Measurements from ENCODE around the gene DCDC2. TPM values are rescaled to one million over a fixed set of nuclear protein-coding genes. Genes with fewer than 3 reads are reported as not detected.

Gene DCDC2
- 110 TPM for total RNA-seq
- 22.1 TPM for polyA plus RNA-seq (ENCODE audit: insufficient read depth, low read depth, low replicate concordance)
- long read RNA-seq, donor 1, full-length matches to known transcripts = 12 of 38 reads
- long read RNA-seq, donor 1, partial matches to known transcripts = 26 of 38 reads
- long read RNA-seq, donor 1, other reads (novel, unspliced or antisense) = 0 of 38 reads
- long read RNA-seq, donor 2, full-length matches to known transcripts = 19 of 54 reads
- long read RNA-seq, donor 2, partial matches to known transcripts = 35 of 54 reads
- long read RNA-seq, donor 2, other reads (novel, unspliced or antisense) = 0 of 54 reads
- long read RNA-seq, donor 3, full-length matches to known transcripts = 24 of 51 reads
- long read RNA-seq, donor 3, partial matches to known transcripts = 27 of 51 reads
- long read RNA-seq, donor 3, other reads (novel, unspliced or antisense) = 0 of 51 reads
- long read RNA-seq, donor 4, full-length matches to known transcripts = 15 of 29 reads
- long read RNA-seq, donor 4, partial matches to known transcripts = 14 of 29 reads
- long read RNA-seq, donor 4, other reads (novel, unspliced or antisense) = 0 of 29 reads
- long read RNA-seq, donor 5 = 0 reads
- long read RNA-seq, donor 6, full-length matches to known transcripts = 9 of 9 reads
- long read RNA-seq, donor 6, partial matches to known transcripts = 0 of 9 reads
- long read RNA-seq, donor 6, other reads (novel, unspliced or antisense) = 0 of 9 reads
- long read RNA-seq, donor 7, full-length matches to known transcripts = 91 of 128 reads
- long read RNA-seq, donor 7, partial matches to known transcripts = 18 of 128 reads
- long read RNA-seq, donor 7, other reads (novel, unspliced or antisense) = 19 of 128 reads
- long read RNA-seq, donor 8, full-length matches to known transcripts = 16 of 95 reads
- long read RNA-seq, donor 8, partial matches to known transcripts = 79 of 95 reads
- long read RNA-seq, donor 8, other reads (novel, unspliced or antisense) = 0 of 95 reads
- long read RNA-seq, donor 9, full-length matches to known transcripts = 6 of 19 reads
- long read RNA-seq, donor 9, partial matches to known transcripts = 13 of 19 reads
- long read RNA-seq, donor 9, other reads (novel, unspliced or antisense) = 0 of 19 reads
- long read RNA-seq, donor 10, full-length matches to known transcripts = 18 of 42 reads
- long read RNA-seq, donor 10, partial matches to known transcripts = 24 of 42 reads
- long read RNA-seq, donor 10, other reads (novel, unspliced or antisense) = 0 of 42 reads

GRCh38 chr6:24357336-24358218, at the start of gene DCDC2:
DCDC2 (minus strand) TSS chr6:24358059; CDS start chr6:24357750, 309 bp downstream.
- Histone ChIP-seq H3K36me3 (ENCODE audit: control insufficient read depth in 2 of 3, insufficient read depth in 3 of 3, low read length in 3 of 3) (no peaks in the 10 kb centered on the region), H3K27me3 (ENCODE audit: control insufficient read depth, insufficient read depth, low read length) (no peaks in the 10 kb centered on the region), H3K27ac (ENCODE audit: low read depth in 2 of 2, low read length in 2 of 2) (peak within 1 kb of the TSS; percentile 73 to 89), H3K9me3 (ENCODE audit: control insufficient read depth in 2 of 3, insufficient read depth in 1 of 3, low read length in 3 of 3) (no peaks in the 10 kb centered on the region), H3K9ac (ENCODE audit: low read length in 3 of 3) (peak within 1 kb of the TSS; percentile 43 to 79 (median 70)), H3K4me3 (ENCODE audit: low read length in 3 of 3) (peak within 1 kb of the TSS; percentile 72 to 78 (median 76)), H3K4me1 (ENCODE audit: control insufficient read depth in 2 of 3, insufficient read depth in 2 of 3, low read depth in 1 of 3, low read length in 3 of 3) (peaks cover 0 to 5% (median 5%) of the 10 kb centered on the region in 3 donors)
- FAIRE-seq (no peak), DNase-seq (peak; percentile 89 to 96 (median 92))
- intact Hi-C loops (cut with DNase I) = no loop called here
- TF ChIP-seq CTCF (IDR thresholded peaks at IDR 0.05; ENCODE audit: borderline replicate concordance, extremely low read depth, insufficient read depth) = peak; percentile 19

- intact Hi-C loops (cut with DNase I) = no loop called here
- Histone ChIP-seq H3K9ac (ENCODE audit: low read length in 3 of 3) (no peak overlapping the region), H3K9me3 (ENCODE audit: control insufficient read depth in 2 of 3, insufficient read depth in 1 of 3, low read length in 3 of 3) (no peaks in the 10 kb centered on the region), H3K36me3 (ENCODE audit: control insufficient read depth in 2 of 3, insufficient read depth in 3 of 3, low read length in 3 of 3) (peaks cover 4 to 12% (median 4%) of the 10 kb centered on the region in 3 donors), H3K27me3 (ENCODE audit: control insufficient read depth, insufficient read depth, low read length) (no peaks in the 10 kb centered on the region), H3K4me1 (ENCODE audit: control insufficient read depth in 2 of 3, insufficient read depth in 2 of 3, low read depth in 1 of 3, low read length in 3 of 3) (peaks cover 3 to 5% (median 4%) of the 10 kb centered on the region in 3 donors), H3K27ac (ENCODE audit: low read depth in 2 of 2, low read length in 2 of 2) (no peak overlapping the region), H3K4me3 (ENCODE audit: low read length in 3 of 3) (peak overlapping the region in 1 of 3 donors; percentile 4)
- FAIRE-seq = no peak
- no peak for DNase-seq
- TF ChIP-seq CTCF (IDR thresholded peaks at IDR 0.05; ENCODE audit: borderline replicate concordance, extremely low read depth, insufficient read depth) = no peak
Measured at GRCh38 chr6:24405262-24405661, 47.4 kb upstream of the DCDC2 start.

GRCh38 chr6:24403501-24403824, 45.6 kb upstream of the DCDC2 start:
- Histone ChIP-seq H3K4me3 (ENCODE audit: low read length in 3 of 3) (peak overlapping the region; percentile 92 to 98 (median 96)), H3K9me3 (ENCODE audit: control insufficient read depth in 2 of 3, insufficient read depth in 1 of 3, low read length in 3 of 3) (no peaks in the 10 kb centered on the region), H3K36me3 (ENCODE audit: control insufficient read depth in 2 of 3, insufficient read depth in 3 of 3, low read length in 3 of 3) (peaks cover under 1 to 6% (median 2%) of the 10 kb centered on the region in 3 donors), H3K4me1 (ENCODE audit: control insufficient read depth in 2 of 3, insufficient read depth in 2 of 3, low read depth in 1 of 3, low read length in 3 of 3) (peaks cover 3 to 5% (median 4%) of the 10 kb centered on the region in 3 donors), H3K9ac (ENCODE audit: low read length in 3 of 3) (peak overlapping the region; percentile 89 to 91 (median 91)), H3K27ac (ENCODE audit: low read depth in 2 of 2, low read length in 2 of 2) (peak overlapping the region; percentile 78 to 87), H3K27me3 (ENCODE audit: control insufficient read depth, insufficient read depth, low read length) (no peaks in the 10 kb centered on the region)
- TF ChIP-seq CTCF (IDR thresholded peaks at IDR 0.05; ENCODE audit: borderline replicate concordance, extremely low read depth, insufficient read depth) = no peak
- FAIRE-seq = no peak
- intact Hi-C loops (cut with DNase I) = no loop called here
- DNase-seq = peak in 1 of 5 donors; percentile 39

Measured in kidney (tissue), 22 donors.